Measurements from ENCODE around the gene DDX43.
"Not testable (repeated sequence)": the region's sequence is repeated elsewhere in the genome, so short reads cannot be mapped to it uniquely, and the experiment has no call there.

The DDX43 gene

GRCh38 chr6:73394577-73395354 is at the start of gene DDX43:
Gene DDX43 (plus strand): TSS chr6:73394828. CDS start chr6:73394906, 78 bp downstream.
- DNase-seq (ENCODE audit: low read depth in 2 of 2) = no peak

- no peak for DNase-seq (ENCODE audit: low read depth in 2 of 2)
Measured at GRCh38 chr6:73348550-73349204, 46.0 kb upstream of the DDX43 start.

DNA sequence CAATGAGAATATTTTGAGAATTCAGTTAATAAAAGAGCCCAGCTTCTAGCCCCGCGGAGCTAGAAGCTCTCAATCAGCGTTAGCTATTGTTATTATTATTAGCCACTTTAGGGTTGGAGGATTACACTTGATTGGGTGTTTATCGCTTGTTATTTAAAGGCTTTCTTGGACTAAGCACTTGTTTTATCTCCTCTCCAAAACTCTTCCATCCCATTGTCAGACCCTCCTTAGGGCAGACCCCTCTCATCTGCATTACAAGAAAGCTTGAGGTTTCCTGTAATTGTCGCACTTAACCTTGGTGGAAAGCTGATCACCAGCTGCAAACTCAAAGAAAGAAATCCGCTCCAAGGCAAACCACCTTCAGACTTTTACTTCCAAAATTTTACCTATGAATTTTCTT is 45.3 kb upstream of the DDX43 start:
- no peak for DNase-seq (ENCODE audit: low read depth in 2 of 2)

GRCh38 chr6:73353636-73354593 is 40.7 kb upstream of the DDX43 start, which contains the start of gene DPPA5:
Gene DPPA5 (minus strand): TSS chr6:73354276. CDS start chr6:73354225, 51 bp downstream.
- no peak for DNase-seq (ENCODE audit: low read depth in 2 of 2)

DNA sequence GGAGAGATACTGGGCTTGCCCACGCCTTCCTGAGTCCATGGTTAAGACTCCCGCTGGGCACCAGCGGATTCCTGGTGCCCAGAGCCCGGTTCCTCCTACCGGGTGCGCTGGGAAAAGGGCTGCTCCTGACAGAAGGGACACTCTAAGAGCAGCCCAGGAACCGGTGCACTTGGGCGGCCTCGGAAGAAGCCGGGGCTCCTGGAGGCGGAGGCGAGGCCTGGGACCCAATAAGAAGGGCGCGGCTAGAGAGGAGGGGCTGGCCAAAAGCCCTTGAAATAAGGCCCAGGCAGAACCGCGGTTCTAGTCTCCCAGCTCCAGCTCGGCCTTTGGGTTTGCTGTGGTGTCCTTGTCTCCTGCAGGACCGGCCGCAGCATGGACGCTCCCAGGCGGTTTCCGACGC is 32.3 kb upstream of the DDX43 start, which contains the start of gene KHDC3L:
Gene KHDC3L, plus strand, starts transcription at position 301 of the 400 bp plus-strand sequence. Its CDS starts 72 bp downstream, at position 373.
- no peak for DNase-seq (ENCODE audit: low read depth in 2 of 2)

DNA sequence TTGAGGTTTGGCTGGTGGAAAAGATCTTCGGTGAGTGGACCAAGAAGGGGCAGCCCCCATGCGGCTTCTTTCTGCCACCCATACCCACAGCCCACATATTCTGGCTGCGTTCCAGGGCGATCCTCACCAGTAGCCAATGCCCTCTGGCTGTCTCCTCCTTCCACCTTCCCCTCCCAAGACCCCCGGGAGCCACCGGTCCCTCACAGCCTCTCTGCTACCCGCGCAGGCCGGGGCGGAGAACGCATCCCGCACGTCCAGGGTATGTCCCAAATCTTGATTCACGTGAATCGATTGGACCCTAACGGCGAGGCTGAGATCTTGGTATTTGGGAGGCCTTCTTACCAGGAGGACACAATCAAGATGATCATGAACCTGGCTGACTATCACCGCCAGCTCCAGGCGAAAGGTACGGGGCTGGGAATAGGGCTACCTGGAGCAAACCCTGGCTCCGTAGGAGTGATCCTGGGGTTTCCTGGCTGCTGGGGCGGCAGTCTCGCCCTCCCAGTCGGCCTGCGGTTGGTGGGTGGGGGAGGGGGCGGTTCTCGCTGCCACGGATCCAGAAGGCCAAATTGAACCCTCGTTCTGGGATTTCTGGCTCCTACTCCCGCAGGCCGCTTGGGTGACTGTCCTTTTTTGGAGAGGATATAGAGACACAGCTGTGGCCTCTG is 31.6 kb upstream of the DDX43 start:
- DNase-seq (ENCODE audit: low read depth in 2 of 2) = no peak

DNA sequence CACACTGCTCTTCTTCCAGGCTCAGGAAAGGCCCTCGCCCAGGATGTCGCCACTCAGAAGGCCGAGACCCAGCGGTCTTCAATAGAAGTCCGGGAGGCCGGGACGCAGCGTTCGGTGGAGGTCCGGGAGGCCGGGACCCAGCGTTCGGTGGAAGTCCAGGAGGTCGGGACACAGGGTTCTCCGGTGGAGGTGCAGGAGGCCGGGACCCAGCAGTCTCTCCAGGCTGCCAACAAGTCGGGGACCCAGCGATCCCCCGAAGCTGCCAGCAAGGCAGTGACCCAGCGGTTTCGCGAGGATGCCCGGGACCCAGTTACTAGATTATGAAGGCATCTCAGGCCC is 31.1 kb upstream of the DDX43 start:
- no peak for DNase-seq (ENCODE audit: low read depth in 2 of 2)

DNA sequence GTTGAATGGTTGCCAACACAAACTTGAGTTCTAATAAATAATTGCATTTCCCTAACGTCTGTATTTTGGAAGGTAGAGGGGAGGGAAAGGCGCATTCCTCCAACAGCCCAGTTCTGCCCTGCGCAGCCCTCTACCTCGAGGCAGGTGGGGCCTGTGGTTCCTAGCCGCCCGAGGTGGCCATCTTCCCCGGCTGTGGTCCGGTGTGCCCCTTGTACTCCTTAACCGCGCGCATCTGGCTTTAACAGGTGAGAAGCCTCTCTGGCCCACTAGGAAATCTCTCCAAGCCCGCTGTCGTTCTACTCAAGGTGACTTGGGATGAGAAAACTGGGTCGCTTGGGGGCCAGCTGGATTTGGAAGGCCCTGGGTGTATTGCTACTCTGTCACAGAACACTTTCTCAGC is 30.5 kb upstream of the DDX43 start:
- no peak for DNase-seq (ENCODE audit: low read depth in 2 of 2)

- no peak for DNase-seq (ENCODE audit: low read depth in 2 of 2)
Measured at GRCh38 chr6:73364549-73364948, 30.1 kb upstream of the DDX43 start.

DNA sequence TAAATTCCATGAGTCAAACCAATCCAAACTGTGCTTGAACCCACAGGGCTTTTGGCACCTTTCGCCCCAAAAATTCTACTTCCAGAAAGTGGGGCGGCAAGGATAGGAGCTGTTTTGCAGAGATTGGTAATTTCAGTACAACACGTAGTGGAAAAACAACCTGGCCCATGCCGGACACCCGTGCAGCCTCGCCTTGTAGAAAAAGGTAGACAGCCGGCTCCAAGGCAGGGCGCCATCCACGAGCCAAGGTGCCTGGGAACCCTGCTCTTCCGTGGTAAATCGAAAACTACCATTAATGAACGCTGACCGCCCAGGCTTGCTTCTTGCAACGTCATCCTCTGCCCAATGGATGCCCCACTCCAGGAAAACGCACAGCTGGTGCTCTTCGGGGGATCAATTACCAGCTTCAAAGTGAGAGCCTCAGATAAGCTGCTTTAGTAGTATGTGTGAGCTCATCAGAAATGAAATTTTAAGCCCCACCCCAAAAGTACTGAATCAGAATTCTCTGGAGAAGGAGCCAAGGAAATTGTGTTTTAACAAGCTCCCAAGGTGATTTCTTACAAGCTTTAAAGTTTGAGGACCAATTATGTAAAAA is 26.8 kb upstream of the DDX43 start:
- no peak for DNase-seq (ENCODE audit: low read depth in 2 of 2)

GRCh38 chr6:73368675-73369074 is 26.0 kb upstream of the DDX43 start:
- no peak for DNase-seq (ENCODE audit: low read depth in 2 of 2)

DNA sequence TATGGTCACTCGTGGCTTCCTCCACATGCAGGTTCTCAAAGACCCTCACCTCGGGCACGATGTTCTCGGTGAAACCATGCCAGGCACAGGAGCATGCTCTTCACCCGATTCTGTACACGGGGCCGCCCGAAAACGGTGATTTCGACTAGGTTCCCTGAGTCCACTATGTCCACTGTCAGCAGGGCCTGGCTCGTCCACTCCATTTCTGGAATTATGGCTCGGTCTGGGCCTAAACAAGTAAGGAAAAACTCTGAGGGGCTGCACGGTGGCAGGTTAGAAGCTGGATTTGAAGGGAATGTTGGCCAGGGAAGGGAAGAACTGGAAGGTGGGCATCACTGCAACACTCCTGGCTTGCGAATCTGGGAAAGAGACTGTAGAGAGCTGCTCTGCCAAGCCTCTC is 25.5 kb upstream of the DDX43 start:
- DNase-seq (ENCODE audit: low read depth in 2 of 2) = no peak

- no peak for DNase-seq (ENCODE audit: low read depth in 2 of 2)
Measured at GRCh38 chr6:73369563-73369962, 25.1 kb upstream of the DDX43 start, which contains the start of gene OOEP. Gene OOEP (minus strand): TSS chr6:73369897. CDS start chr6:73369792, 105 bp downstream.

DNA sequence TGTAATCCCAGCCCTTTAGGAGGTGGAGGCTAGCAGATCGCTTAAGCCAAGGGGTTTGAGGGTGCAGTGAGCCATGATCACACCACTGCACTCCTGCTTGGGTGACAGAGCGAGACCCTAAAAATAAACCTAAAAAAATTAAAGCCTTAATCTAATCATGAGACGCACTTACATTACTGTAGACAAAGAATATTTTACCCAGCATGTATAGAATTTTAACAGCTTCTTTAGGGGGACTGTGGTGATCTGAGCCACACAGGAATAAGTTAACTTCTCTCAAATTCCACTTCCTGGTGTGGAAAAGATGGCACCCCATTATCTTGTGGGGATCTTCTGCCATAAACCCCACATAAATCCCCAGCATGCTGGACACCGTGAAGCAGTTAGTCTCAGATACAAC is 22.6 kb upstream of the DDX43 start:
- DNase-seq (ENCODE audit: low read depth in 2 of 2) = no peak

DNA sequence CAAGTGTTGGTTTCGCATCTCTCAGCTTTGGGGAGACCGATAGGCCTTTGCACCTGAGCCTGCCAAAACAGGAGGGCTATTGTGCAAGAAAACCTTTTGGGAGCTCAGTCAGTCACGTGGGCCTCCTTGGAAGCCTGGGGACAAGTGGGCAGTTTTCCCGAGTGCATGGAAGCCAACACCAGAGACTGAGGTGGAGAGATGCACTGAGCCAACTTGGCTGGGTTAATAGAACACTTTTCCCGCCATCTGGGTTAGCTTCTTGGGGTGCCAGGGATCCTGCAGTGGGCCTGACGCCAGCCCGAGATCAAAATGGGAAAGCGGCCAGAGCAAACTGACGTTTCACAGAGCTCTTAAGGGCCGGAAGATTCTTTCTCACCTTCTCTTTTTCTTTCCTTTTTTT is 22.1 kb upstream of the DDX43 start:
- DNase-seq (ENCODE audit: low read depth in 2 of 2) = no peak

DNA sequence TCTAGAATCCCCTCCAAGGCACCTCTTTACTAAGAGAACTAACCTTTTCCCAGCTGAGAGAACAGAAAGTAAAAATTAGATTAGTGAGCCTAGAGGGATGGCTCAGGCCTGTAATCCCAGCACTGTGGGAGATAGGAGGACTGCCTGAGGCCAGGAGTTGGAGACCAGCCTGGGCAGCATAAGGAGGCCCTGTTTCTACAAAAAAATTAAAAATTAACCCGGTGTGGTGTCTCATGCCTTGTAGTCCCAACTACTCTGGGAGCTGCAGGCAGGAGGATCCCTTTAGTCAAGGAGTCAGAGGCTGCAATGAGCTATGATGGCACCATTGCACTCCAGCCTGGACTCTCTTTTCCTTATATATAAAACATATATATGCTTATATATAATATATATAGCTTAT is 19.4 kb upstream of the DDX43 start:
- no peak for DNase-seq (ENCODE audit: low read depth in 2 of 2)

DNA sequence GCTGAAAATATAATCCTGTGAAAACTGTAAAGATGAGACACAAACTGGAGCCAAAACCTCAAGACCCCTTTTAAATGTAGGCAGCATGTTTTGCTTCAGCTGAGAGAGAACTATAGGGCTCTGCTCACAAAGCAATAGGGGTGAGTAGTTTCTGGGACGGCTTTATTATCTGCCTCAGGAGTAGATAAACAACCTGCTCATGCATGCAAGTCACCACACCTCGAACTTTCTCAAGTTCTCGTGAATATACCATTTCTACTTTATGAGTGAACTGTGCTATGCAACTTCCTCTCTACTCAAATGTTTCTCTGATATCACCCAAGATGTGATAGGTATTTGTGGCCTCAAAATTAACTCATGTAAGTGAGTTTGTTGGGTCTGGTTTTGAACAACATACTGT is 17.4 kb upstream of the DDX43 start:
- no peak for DNase-seq (ENCODE audit: low read depth in 2 of 2)

GRCh38 chr6:73381531-73381930 is 13.1 kb upstream of the DDX43 start:
- DNase-seq (ENCODE audit: low read depth in 2 of 2) = not testable (repeated sequence)

- DNase-seq (ENCODE audit: low read depth in 2 of 2) = no peak
Measured at GRCh38 chr6:73382462-73383113, 12.0 kb upstream of the DDX43 start.

- DNase-seq (ENCODE audit: low read depth in 2 of 2) = no peak
Measured at GRCh38 chr6:73388433-73388799, 6.2 kb upstream of the DDX43 start.
